Esophagus squamous epithelium (tissue), 4 donors: ENCODE measurements around the gene CSGALNACT2.

ENCODE experiments used
- POLR2A ChIP-seq, 4 donors: fragments of 450-650 bp; IDR thresholded peaks; one replicate each; pipeline ENCODE4 v1.6.1; 2017; ENCODE audit warnings: antibody characterized with exemption in 4 of 4, mild to moderate bottlenecking in 4 of 4, moderate library complexity in 3 of 4
- TF ChIP-seq, protein P1 (sequence below), 6 experiments: fragments of 450-650 bp in 4 of 6; fragments of 200-600 bp in 2 of 6; sonication (generic) in 2 of 6; IDR thresholded peaks; one replicate each; pipeline ENCODE4 v1.5.1; 2016 to 2019; ENCODE audit warnings: antibody characterized with exemption in 6 of 6, mild to moderate bottlenecking in 4 of 6, moderate library complexity in 4 of 6

DNA sequence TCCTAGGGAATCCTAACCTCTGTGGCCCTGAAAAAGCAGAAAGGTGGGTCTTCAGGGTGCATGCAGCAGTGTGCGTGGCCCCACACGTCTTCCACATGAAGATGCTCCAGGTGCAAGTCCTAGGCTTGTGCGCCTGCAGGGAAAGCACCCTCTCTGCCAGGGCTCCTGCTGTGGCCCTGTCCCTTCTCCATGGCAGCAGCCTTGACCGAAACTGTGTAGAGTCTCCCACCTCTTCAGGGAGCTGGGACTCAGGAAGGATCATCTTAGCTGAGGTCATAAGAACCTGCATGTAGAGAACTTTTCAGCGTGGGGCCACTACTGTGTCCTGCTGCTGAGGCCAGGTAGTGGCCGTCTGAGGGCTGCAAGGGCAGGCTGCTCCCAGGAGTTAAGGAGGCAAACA lies 6.3 kb upstream of the CSGALNACT2 start:
- TF ChIP-seq, protein P1, sequence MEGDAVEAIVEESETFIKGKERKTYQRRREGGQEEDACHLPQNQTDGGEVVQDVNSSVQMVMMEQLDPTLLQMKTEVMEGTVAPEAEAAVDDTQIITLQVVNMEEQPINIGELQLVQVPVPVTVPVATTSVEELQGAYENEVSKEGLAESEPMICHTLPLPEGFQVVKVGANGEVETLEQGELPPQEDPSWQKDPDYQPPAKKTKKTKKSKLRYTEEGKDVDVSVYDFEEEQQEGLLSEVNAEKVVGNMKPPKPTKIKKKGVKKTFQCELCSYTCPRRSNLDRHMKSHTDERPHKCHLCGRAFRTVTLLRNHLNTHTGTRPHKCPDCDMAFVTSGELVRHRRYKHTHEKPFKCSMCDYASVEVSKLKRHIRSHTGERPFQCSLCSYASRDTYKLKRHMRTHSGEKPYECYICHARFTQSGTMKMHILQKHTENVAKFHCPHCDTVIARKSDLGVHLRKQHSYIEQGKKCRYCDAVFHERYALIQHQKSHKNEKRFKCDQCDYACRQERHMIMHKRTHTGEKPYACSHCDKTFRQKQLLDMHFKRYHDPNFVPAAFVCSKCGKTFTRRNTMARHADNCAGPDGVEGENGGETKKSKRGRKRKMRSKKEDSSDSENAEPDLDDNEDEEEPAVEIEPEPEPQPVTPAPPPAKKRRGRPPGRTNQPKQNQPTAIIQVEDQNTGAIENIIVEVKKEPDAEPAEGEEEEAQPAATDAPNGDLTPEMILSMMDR (IDR thresholded peaks at IDR 0.05) = no peak
- TF ChIP-seq POLR2A (IDR thresholded peaks at IDR 0.05) = no peak
